ENCODE data around the gene GSG1L.

Gene GSG1L

GRCh38 chr16:28091656-28092055 lies 28.1 kb upstream of the GSG1L start:
- Histone ChIP-seq H3K27ac (ENCODE audit: low read depth, low read length) (no peak overlapping the region), H3K9me3 (ENCODE audit: insufficient read depth, low read length) (no peaks in the 10 kb centered on the region), H2AFZ (ENCODE audit: low read depth, low read length, severe bottlenecking) (no peak overlapping the region), H3F3A (ENCODE audit: insufficient read depth) (0 out of 2 replicates have a peak, but pooled peaks cover 3% of the 10 kb centered on the region), H3K9ac (ENCODE audit: low read length) (no peak overlapping the region), H3K4me3 (ENCODE audit: insufficient read depth, low read length, poor library complexity, severe bottlenecking) (no peak overlapping the region), H3K27me3 (ENCODE audit: low read length) (no peaks in the 10 kb centered on the region), H3K79me2 (ENCODE audit: insufficient read depth, low read length) (no peaks in the 10 kb centered on the region), H4K20me1 (ENCODE audit: low read depth, low read length) (no peaks in the 10 kb centered on the region), H3K4me2 (ENCODE audit: low read depth, low read length, poor library complexity, severe bottlenecking) (no peak overlapping the region), H3K9me2 (replicated peaks; ENCODE audit: insufficient read depth, low read length) (no peaks in the 10 kb centered on the region), H3K36me3 (ENCODE audit: low read length) (no peaks in the 10 kb centered on the region)
- TF ChIP-seq EZH2phosphoT487 (conservative IDR thresholded peaks at IDR 0.05; ENCODE audit: low read length): no peak
- no peak for TF ChIP-seq CTCF (IDR thresholded peaks at IDR 0.05; ENCODE audit: insufficient read depth, low read length, poor library complexity, severe bottlenecking)

GRCh38 chr16:28090646-28091377 lies 27.3 kb upstream of the GSG1L start:
- H4K20me1 ChIP-seq (ENCODE audit: low read depth, low read length): no peaks in the 10 kb centered on the region
- H3K36me3 ChIP-seq (ENCODE audit: low read length): no peaks in the 10 kb centered on the region
- H3K4me2 ChIP-seq (ENCODE audit: low read depth, low read length, poor library complexity, severe bottlenecking): no peak overlapping the region
- H3F3A ChIP-seq (ENCODE audit: insufficient read depth): 0 out of 2 replicates have a peak, but pooled peaks cover 3% of the 10 kb centered on the region
- no peak overlapping the region for H3K4me3 ChIP-seq (ENCODE audit: insufficient read depth, low read length, poor library complexity, severe bottlenecking)
- H3K9me2 ChIP-seq (replicated peaks; ENCODE audit: insufficient read depth, low read length): no peaks in the 10 kb centered on the region
- H3K27ac ChIP-seq (ENCODE audit: low read depth, low read length): no peak overlapping the region
- H3K9me3 ChIP-seq (ENCODE audit: insufficient read depth, low read length): no peaks in the 10 kb centered on the region
- no peak overlapping the region for H3K9ac ChIP-seq (ENCODE audit: low read length)
- no peak for TF ChIP-seq EZH2phosphoT487 (conservative IDR thresholded peaks at IDR 0.05; ENCODE audit: low read length)
- TF ChIP-seq CTCF (IDR thresholded peaks at IDR 0.05; ENCODE audit: insufficient read depth, low read length, poor library complexity, severe bottlenecking): no peak
- no peaks in the 10 kb centered on the region for H3K27me3 ChIP-seq (ENCODE audit: low read length)
- no peak overlapping the region for H2AFZ ChIP-seq (ENCODE audit: low read depth, low read length, severe bottlenecking)
- no peaks in the 10 kb centered on the region for H3K79me2 ChIP-seq (ENCODE audit: insufficient read depth, low read length)

DNA sequence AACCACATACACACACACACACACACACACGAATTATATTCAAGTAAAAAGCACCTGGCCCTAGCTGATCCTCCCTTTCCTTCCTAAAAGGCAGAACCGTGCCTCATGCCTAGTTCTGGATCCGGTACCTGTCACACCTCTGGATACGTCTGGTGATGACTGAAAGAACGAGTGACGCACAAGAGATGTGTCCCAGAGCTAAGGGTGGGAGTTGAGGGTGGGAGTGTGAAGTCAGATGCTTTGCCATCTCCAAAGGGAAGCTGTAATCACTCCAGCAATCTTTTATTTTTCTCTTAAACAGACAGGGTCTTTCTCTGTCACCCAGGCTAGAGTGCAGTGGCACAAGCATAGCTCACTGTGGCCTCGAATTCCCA lies 26.5 kb upstream of the GSG1L start:
- Histone ChIP-seq H3K9me3 (ENCODE audit: insufficient read depth, low read length) (no peaks in the 10 kb centered on the region), H3K9ac (ENCODE audit: low read length) (no peak overlapping the region), H3K27ac (ENCODE audit: low read depth, low read length) (no peak overlapping the region), H2AFZ (ENCODE audit: low read depth, low read length, severe bottlenecking) (no peak overlapping the region), H3K79me2 (ENCODE audit: insufficient read depth, low read length) (no peaks in the 10 kb centered on the region), H3K4me3 (ENCODE audit: insufficient read depth, low read length, poor library complexity, severe bottlenecking) (no peak overlapping the region), H3K27me3 (ENCODE audit: low read length) (no peaks in the 10 kb centered on the region), H3F3A (ENCODE audit: insufficient read depth) (0 out of 2 replicates have a peak, but pooled peaks cover 3% of the 10 kb centered on the region), H3K9me2 (replicated peaks; ENCODE audit: insufficient read depth, low read length) (no peaks in the 10 kb centered on the region), H3K36me3 (ENCODE audit: low read length) (no peaks in the 10 kb centered on the region), H3K4me2 (ENCODE audit: low read depth, low read length, poor library complexity, severe bottlenecking) (no peak overlapping the region), H4K20me1 (ENCODE audit: low read depth, low read length) (no peaks in the 10 kb centered on the region)
- TF ChIP-seq CTCF (IDR thresholded peaks at IDR 0.05; ENCODE audit: insufficient read depth, low read length, poor library complexity, severe bottlenecking) (no peak), EZH2phosphoT487 (conservative IDR thresholded peaks at IDR 0.05; ENCODE audit: low read length) (no peak)
